ENCODE data around the gene NRP1.

NRP1 gene

GRCh38 chr10:33291053-33291592 lies 43.3 kb downstream of the NRP1 start:
- Histone ChIP-seq H3K23ac (ENCODE audit: low read depth, low read length, poor library complexity) (no peak overlapping the region), H3K4me1 (ENCODE audit: control insufficient read depth in 2 of 2, insufficient read depth in 1 of 2, low read depth in 1 of 2, low read length in 2 of 2) (peaks cover 5 to 16% of the 10 kb centered on the region in 2 donors), H3K18ac (ENCODE audit: low read length) (no peak overlapping the region), H2BK120ac (ENCODE audit: low read depth, low read length) (no peak overlapping the region), H2BK5ac (ENCODE audit: low read length) (no peak overlapping the region), H3K9ac (ENCODE audit: low read depth, low read length, poor library complexity) (no peak overlapping the region), H3K27ac (replicated peaks; ENCODE audit: low read length) (no peak overlapping the region), H3K4me3 (ENCODE audit: low read length in 2 of 2) (no peak overlapping the region), H3K27me3 (ENCODE audit: control insufficient read depth in 3 of 3, insufficient read depth in 3 of 3, low read depth in 1 of 3, low read length in 3 of 3) (no peaks in the 10 kb centered on the region), H4K8ac (ENCODE audit: low read depth, low read length) (no peak overlapping the region), H2AFZ (ENCODE audit: low read length) (no peak overlapping the region), H3K4ac (ENCODE audit: low read length) (no peak overlapping the region), H4K91ac (ENCODE audit: low read depth, low read length, poor library complexity) (no peak overlapping the region), H2AK5ac (ENCODE audit: low read depth, low read length) (no peak overlapping the region), H3K79me1 (ENCODE audit: low read depth, low read length) (peaks cover 2% of the 10 kb centered on the region), H2BK12ac (ENCODE audit: low read length) (no peak overlapping the region), H3K14ac (ENCODE audit: low read length) (no peak overlapping the region), H2BK15ac (ENCODE audit: low read length) (no peak overlapping the region), H3K4me2 (ENCODE audit: insufficient read depth, low read length, poor library complexity, severe bottlenecking) (no peak overlapping the region), H3K9me3 (replicated peaks in 1 of 2; ENCODE audit: control insufficient read depth in 2 of 2, insufficient read depth in 1 of 2, low read depth in 1 of 2, low read length in 2 of 2) (no peaks in the 10 kb centered on the region), H3K36me3 (replicated peaks in 1 of 2; ENCODE audit: control insufficient read depth in 2 of 2, insufficient read depth in 2 of 2, low read length in 2 of 2) (peaks cover 0 to 59% of the 10 kb centered on the region in 2 donors)
- WGBS, 2 donors (ENCODE audit: extremely low coverage in 2 of 2, insufficient read length in 2 of 2, insufficient replicate concordance in 1 of 2): no CpG with 5 or more reads among the region's 5 CpGs
- DNase-seq (ENCODE audit: low spot score): no peak

GRCh38 chr10:33290321-33291052 lies 44.0 kb downstream of the NRP1 start:
- no peak overlapping the region for H3K18ac ChIP-seq (ENCODE audit: low read length)
- no peak overlapping the region for H3K9ac ChIP-seq (ENCODE audit: low read depth, low read length, poor library complexity)
- no peak overlapping the region for H4K8ac ChIP-seq (ENCODE audit: low read depth, low read length)
- H3K36me3 ChIP-seq (replicated peaks in 1 of 2; ENCODE audit: control insufficient read depth in 2 of 2, insufficient read depth in 2 of 2, low read length in 2 of 2): peaks cover 0 to 55% of the 10 kb centered on the region in 2 donors
- no peak overlapping the region for H2BK5ac ChIP-seq (ENCODE audit: low read length)
- no CpG with 5 or more reads among the region's 13 CpGs for WGBS, 2 donors (ENCODE audit: extremely low coverage in 2 of 2, insufficient read length in 2 of 2, insufficient replicate concordance in 1 of 2)
- no peak overlapping the region for H2BK120ac ChIP-seq (ENCODE audit: low read depth, low read length)
- H3K27me3 ChIP-seq (ENCODE audit: control insufficient read depth in 3 of 3, insufficient read depth in 3 of 3, low read depth in 1 of 3, low read length in 3 of 3): no peaks in the 10 kb centered on the region
- H4K91ac ChIP-seq (ENCODE audit: low read depth, low read length, poor library complexity): no peak overlapping the region
- H3K27ac ChIP-seq (replicated peaks; ENCODE audit: low read length): no peak overlapping the region
- no peak overlapping the region for H3K4me3 ChIP-seq (ENCODE audit: low read length in 2 of 2)
- H2BK12ac ChIP-seq (ENCODE audit: low read length): no peak overlapping the region
- H3K23ac ChIP-seq (ENCODE audit: low read depth, low read length, poor library complexity): no peak overlapping the region
- H3K4me2 ChIP-seq (ENCODE audit: insufficient read depth, low read length, poor library complexity, severe bottlenecking): no peak overlapping the region
- H2AFZ ChIP-seq (ENCODE audit: low read length): no peak overlapping the region
- H3K14ac ChIP-seq (ENCODE audit: low read length): no peak overlapping the region
- peaks cover 2% of the 10 kb centered on the region for H3K79me1 ChIP-seq (ENCODE audit: low read depth, low read length)
- peaks cover 5 to 16% of the 10 kb centered on the region in 2 donors for H3K4me1 ChIP-seq (ENCODE audit: control insufficient read depth in 2 of 2, insufficient read depth in 1 of 2, low read depth in 1 of 2, low read length in 2 of 2)
- no peaks in the 10 kb centered on the region for H3K9me3 ChIP-seq (replicated peaks in 1 of 2; ENCODE audit: control insufficient read depth in 2 of 2, insufficient read depth in 1 of 2, low read depth in 1 of 2, low read length in 2 of 2)
- no peak for DNase-seq (ENCODE audit: low spot score)
- H2BK15ac ChIP-seq (ENCODE audit: low read length): no peak overlapping the region
- no peak overlapping the region for H3K4ac ChIP-seq (ENCODE audit: low read length)
- H2AK5ac ChIP-seq (ENCODE audit: low read depth, low read length): no peak overlapping the region

GRCh38 chr10:33289776-33290175 lies 44.7 kb downstream of the NRP1 start:
- peaks cover 0 to 48% of the 10 kb centered on the region in 2 donors for H3K36me3 ChIP-seq (replicated peaks in 1 of 2; ENCODE audit: control insufficient read depth in 2 of 2, insufficient read depth in 2 of 2, low read length in 2 of 2)
- WGBS, 2 donors (ENCODE audit: extremely low coverage in 2 of 2, insufficient read length in 2 of 2, insufficient replicate concordance in 1 of 2): no CpG with 5 or more reads among the region's 8 CpGs

DNA sequence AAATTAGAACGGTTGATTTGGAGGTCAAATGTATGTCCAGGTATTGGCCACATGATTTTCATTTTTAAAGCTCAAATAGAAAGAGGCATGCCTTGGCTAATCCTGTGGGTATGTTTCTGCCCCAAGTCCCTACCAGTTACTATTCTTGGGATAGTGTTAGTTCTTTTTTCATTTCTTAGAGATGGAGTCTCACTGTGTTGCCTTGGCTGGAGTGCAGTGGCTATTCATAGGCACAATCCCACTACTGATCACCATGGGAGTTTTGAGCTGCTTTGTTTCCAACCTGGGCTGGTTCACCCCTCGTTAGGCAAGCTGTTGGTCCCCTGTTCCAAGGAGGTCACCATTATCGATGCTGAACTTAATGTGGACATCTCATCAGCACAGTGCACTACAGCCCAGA lies 46.3 kb downstream of the NRP1 start:
- Histone ChIP-seq H3K27ac (replicated peaks; ENCODE audit: low read length) (no peak overlapping the region), H4K8ac (ENCODE audit: low read depth, low read length) (no peak overlapping the region), H3K9ac (ENCODE audit: low read depth, low read length, poor library complexity) (no peak overlapping the region), H2BK120ac (ENCODE audit: low read depth, low read length) (no peak overlapping the region), H3K18ac (ENCODE audit: low read length) (no peak overlapping the region), H3K14ac (ENCODE audit: low read length) (no peak overlapping the region), H3K4me2 (ENCODE audit: insufficient read depth, low read length, poor library complexity, severe bottlenecking) (no peak overlapping the region), H3K79me1 (ENCODE audit: low read depth, low read length) (peaks cover 2% of the 10 kb centered on the region), H3K36me3 (replicated peaks in 1 of 2; ENCODE audit: control insufficient read depth in 2 of 2, insufficient read depth in 2 of 2, low read length in 2 of 2) (peaks cover 0 to 42% of the 10 kb centered on the region in 2 donors), H2AK5ac (ENCODE audit: low read depth, low read length) (no peak overlapping the region), H3K4me1 (ENCODE audit: control insufficient read depth in 2 of 2, insufficient read depth in 1 of 2, low read depth in 1 of 2, low read length in 2 of 2) (peaks cover 5 to 16% of the 10 kb centered on the region in 2 donors), H3K27me3 (ENCODE audit: control insufficient read depth in 3 of 3, insufficient read depth in 3 of 3, low read depth in 1 of 3, low read length in 3 of 3) (no peaks in the 10 kb centered on the region), H4K91ac (ENCODE audit: low read depth, low read length, poor library complexity) (no peak overlapping the region), H3K9me3 (replicated peaks in 1 of 2; ENCODE audit: control insufficient read depth in 2 of 2, insufficient read depth in 1 of 2, low read depth in 1 of 2, low read length in 2 of 2) (no peaks in the 10 kb centered on the region), H3K4ac (ENCODE audit: low read length) (no peak overlapping the region), H2AFZ (ENCODE audit: low read length) (no peak overlapping the region), H2BK5ac (ENCODE audit: low read length) (no peak overlapping the region), H2BK15ac (ENCODE audit: low read length) (no peak overlapping the region), H2BK12ac (ENCODE audit: low read length) (no peak overlapping the region), H3K4me3 (ENCODE audit: low read length in 2 of 2) (no peak overlapping the region), H3K23ac (ENCODE audit: low read depth, low read length, poor library complexity) (no peak overlapping the region)
- DNase-seq (ENCODE audit: low spot score): no peak
- no CpG with 5 or more reads among the region's 3 CpGs for WGBS, 2 donors (ENCODE audit: extremely low coverage in 2 of 2, insufficient read length in 2 of 2, insufficient replicate concordance in 1 of 2)

More at GRCh38 chr10:33289776-33290175, 44.7 kb downstream of the NRP1 start:
- no peak overlapping the region for H2AFZ ChIP-seq (ENCODE audit: low read length)
- H2BK5ac ChIP-seq (ENCODE audit: low read length): no peak overlapping the region
- H3K14ac ChIP-seq (ENCODE audit: low read length): no peak overlapping the region
- H3K4me1 ChIP-seq (ENCODE audit: control insufficient read depth in 2 of 2, insufficient read depth in 1 of 2, low read depth in 1 of 2, low read length in 2 of 2): peaks cover 5 to 16% of the 10 kb centered on the region in 2 donors
- H3K23ac ChIP-seq (ENCODE audit: low read depth, low read length, poor library complexity): no peak overlapping the region
- no peak overlapping the region for H2BK120ac ChIP-seq (ENCODE audit: low read depth, low read length)
- H2BK12ac ChIP-seq (ENCODE audit: low read length): no peak overlapping the region
- no peaks in the 10 kb centered on the region for H3K27me3 ChIP-seq (ENCODE audit: control insufficient read depth in 3 of 3, insufficient read depth in 3 of 3, low read depth in 1 of 3, low read length in 3 of 3)
- no peak overlapping the region for H3K9ac ChIP-seq (ENCODE audit: low read depth, low read length, poor library complexity)
- H3K9me3 ChIP-seq (replicated peaks in 1 of 2; ENCODE audit: control insufficient read depth in 2 of 2, insufficient read depth in 1 of 2, low read depth in 1 of 2, low read length in 2 of 2): no peaks in the 10 kb centered on the region
- no peak overlapping the region for H3K27ac ChIP-seq (replicated peaks; ENCODE audit: low read length)
- H3K18ac ChIP-seq (ENCODE audit: low read length): no peak overlapping the region
- no peak for DNase-seq (ENCODE audit: low spot score)
- H3K4me3 ChIP-seq (ENCODE audit: low read length in 2 of 2): no peak overlapping the region
- no peak overlapping the region for H3K4me2 ChIP-seq (ENCODE audit: insufficient read depth, low read length, poor library complexity, severe bottlenecking)
- no peak overlapping the region for H4K8ac ChIP-seq (ENCODE audit: low read depth, low read length)
- no peak overlapping the region for H4K91ac ChIP-seq (ENCODE audit: low read depth, low read length, poor library complexity)
- H3K4ac ChIP-seq (ENCODE audit: low read length): no peak overlapping the region
- peaks cover 2% of the 10 kb centered on the region for H3K79me1 ChIP-seq (ENCODE audit: low read depth, low read length)
- H2AK5ac ChIP-seq (ENCODE audit: low read depth, low read length): no peak overlapping the region
- no peak overlapping the region for H2BK15ac ChIP-seq (ENCODE audit: low read length)

Data from neuronal stem cell (in vitro differentiated cells).